Left renal pelvis (tissue), 4 donors: ENCODE data around the gene SELENOS. TPM values are rescaled to one million over a fixed set of nuclear protein-coding genes. Genes with fewer than 3 reads are reported as not detected.
A peak's percentile ranks its signal among the peaks of the same experiment; 100 is the strongest.

Experiments used
- DNase-seq, 4 donors: peaks; one replicate each; pipeline ENCODE4 v3.0.0-alpha.2; 2013; ENCODE audit warnings: low read depth in 4 of 4, low spot score in 3 of 4
- polyA plus RNA-seq, 4 donors: library from polyadenylated mRNA; unstranded; fragments of 120-200 nt; gene quantifications; one replicate each; pipeline ENCODE4 v1.2.1, GENCODE V29; 2013; ENCODE audit not compliant: insufficient read length in 4 of 4

SELENOS gene
- 10 to 100 TPM; 52.9 to 70.9 (median 63.3) TPM for polyA plus RNA-seq

GRCh38 chr15:101277038-101277822, at the start of gene SELENOS:
Gene SELENOS (minus strand): TSS chr15:101277485. CDS start chr15:101277417, 68 bp downstream.
- peak in 3 of 4 donors; percentile 74 to 83 (median 76) for DNase-seq

- no peak for DNase-seq
Observed at GRCh38 chr15:101326462-101327146, 49.3 kb upstream of the SELENOS start.

- no peak for DNase-seq
Observed at GRCh38 chr15:101326026-101326315, 48.7 kb upstream of the SELENOS start.

GRCh38 chr15:101325263-101326025, 48.2 kb upstream of the SELENOS start:
- no peak for DNase-seq

GRCh38 chr15:101324524-101325177, 47.4 kb upstream of the SELENOS start:
- no peak for DNase-seq

- DNase-seq, result no peak
Observed at GRCh38 chr15:101323793-101324523, 46.7 kb upstream of the SELENOS start.

- no peak for DNase-seq
Observed at GRCh38 chr15:101322854-101323477, 45.7 kb upstream of the SELENOS start.

- no peak for DNase-seq
Observed at GRCh38 chr15:101322016-101322695, 44.9 kb upstream of the SELENOS start.

- no peak for DNase-seq
Observed at GRCh38 chr15:101320501-101321052, 43.3 kb upstream of the SELENOS start.

- no peak for DNase-seq
Observed at GRCh38 chr15:101318839-101319238, 41.6 kb upstream of the SELENOS start.

- no peak for DNase-seq
Observed at GRCh38 chr15:101318147-101318819, 41.0 kb upstream of the SELENOS start.

GRCh38 chr15:101317336-101317872, 40.1 kb upstream of the SELENOS start:
- DNase-seq, result no peak

- no peak for DNase-seq
Observed at GRCh38 chr15:101316529-101316928, 39.2 kb upstream of the SELENOS start.

- DNase-seq, result no peak
Observed at GRCh38 chr15:101315736-101316135, 38.5 kb upstream of the SELENOS start.

GRCh38 chr15:101314336-101315125, 37.2 kb upstream of the SELENOS start:
- DNase-seq, result no peak

GRCh38 chr15:101313041-101313761, 35.9 kb upstream of the SELENOS start:
- DNase-seq, result no peak

- no peak for DNase-seq
Observed at GRCh38 chr15:101310508-101310907, 33.2 kb upstream of the SELENOS start.
